ENCODE data around the gene POPDC3.

The POPDC3 gene, protein sequence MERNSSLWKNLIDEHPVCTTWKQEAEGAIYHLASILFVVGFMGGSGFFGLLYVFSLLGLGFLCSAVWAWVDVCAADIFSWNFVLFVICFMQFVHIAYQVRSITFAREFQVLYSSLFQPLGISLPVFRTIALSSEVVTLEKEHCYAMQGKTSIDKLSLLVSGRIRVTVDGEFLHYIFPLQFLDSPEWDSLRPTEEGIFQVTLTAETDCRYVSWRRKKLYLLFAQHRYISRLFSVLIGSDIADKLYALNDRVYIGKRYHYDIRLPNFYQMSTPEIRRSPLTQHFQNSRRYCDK

DNA sequence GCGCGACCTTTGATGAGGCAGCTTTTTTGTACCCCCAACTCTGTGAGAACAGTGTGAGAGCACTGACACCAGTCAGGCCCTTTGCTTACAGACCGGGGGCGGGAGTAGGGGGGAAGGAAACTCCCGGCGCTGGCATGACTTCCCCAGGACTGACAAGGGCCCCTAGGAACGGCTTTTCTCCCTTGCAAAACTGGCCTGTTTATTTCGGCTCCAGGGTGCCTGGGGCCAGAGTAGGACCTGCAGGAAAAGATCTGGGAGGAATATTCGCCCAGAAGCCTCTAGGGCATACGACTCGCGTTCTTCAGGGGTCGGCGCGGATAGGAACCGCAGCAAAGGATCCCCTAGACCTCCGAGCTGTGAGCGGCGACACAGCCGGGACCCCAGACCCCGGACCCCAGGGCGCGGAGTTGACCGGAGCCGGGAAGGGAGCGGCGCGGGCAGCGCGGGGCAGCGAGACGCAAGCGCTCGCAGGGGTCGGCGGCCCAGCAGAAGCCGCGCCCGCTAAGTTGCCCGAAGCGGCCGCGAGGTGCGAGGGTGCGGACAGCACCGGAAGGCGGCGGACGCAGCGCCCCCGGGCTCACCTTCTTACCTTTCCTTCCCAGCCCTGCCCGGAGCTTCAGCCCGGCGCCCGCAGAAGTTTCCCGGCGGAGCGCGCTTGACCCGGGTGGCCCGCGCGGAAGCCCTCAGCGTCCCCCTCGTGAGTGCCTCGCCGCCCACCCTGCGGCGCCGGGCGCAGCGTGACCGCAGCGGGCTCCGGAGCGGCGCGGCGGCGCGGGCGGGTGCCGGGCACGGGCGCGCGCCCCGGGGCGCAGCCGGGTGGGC is at the start of gene POPDC3:
TSS of gene POPDC3 (minus strand) at position 771 of the 822 bp plus-strand sequence. CDS start 18,105 bp downstream, outside the sequence.
- ATAC-seq (ENCODE audit: insufficient read depth, low read depth) (no peak), DNase-seq (no peak)
- Histone ChIP-seq H3K79me2 (ENCODE audit: insufficient read depth, low read length) (no peaks in the 10 kb centered on the region), H4K20me1 (ENCODE audit: insufficient read depth, low read length) (no peaks in the 10 kb centered on the region), H2AFZ (ENCODE audit: low read depth, low read length) (no peak within 1 kb of the TSS), H3K27me3 (ENCODE audit: insufficient read depth, low read length, poor library complexity) (no peaks in the 10 kb centered on the region), H3K9me3 (ENCODE audit: insufficient read depth, low read length, severe bottlenecking) (no peaks in the 10 kb centered on the region), H3K4me3 (ENCODE audit: low read depth in 1 of 2, low read length in 2 of 2) (no peak within 1 kb of the TSS), H3K9ac (ENCODE audit: low read depth, low read length) (no peak within 1 kb of the TSS), H3K4me1 (ENCODE audit: insufficient read depth, low read length) (no peaks in the 10 kb centered on the region), H3K4me2 (ENCODE audit: insufficient read depth, low read length) (no peak within 1 kb of the TSS), H3K27ac (ENCODE audit: low read length) (no peak within 1 kb of the TSS), H3K36me3 (ENCODE audit: insufficient read depth, low read length) (no peaks in the 10 kb centered on the region)
- TF ChIP-seq EZH2 (IDR thresholded peaks at IDR 0.05; ENCODE audit: borderline replicate concordance, low read depth, low read length, severe bottlenecking), result no peak
- TF ChIP-seq, protein P1, sequence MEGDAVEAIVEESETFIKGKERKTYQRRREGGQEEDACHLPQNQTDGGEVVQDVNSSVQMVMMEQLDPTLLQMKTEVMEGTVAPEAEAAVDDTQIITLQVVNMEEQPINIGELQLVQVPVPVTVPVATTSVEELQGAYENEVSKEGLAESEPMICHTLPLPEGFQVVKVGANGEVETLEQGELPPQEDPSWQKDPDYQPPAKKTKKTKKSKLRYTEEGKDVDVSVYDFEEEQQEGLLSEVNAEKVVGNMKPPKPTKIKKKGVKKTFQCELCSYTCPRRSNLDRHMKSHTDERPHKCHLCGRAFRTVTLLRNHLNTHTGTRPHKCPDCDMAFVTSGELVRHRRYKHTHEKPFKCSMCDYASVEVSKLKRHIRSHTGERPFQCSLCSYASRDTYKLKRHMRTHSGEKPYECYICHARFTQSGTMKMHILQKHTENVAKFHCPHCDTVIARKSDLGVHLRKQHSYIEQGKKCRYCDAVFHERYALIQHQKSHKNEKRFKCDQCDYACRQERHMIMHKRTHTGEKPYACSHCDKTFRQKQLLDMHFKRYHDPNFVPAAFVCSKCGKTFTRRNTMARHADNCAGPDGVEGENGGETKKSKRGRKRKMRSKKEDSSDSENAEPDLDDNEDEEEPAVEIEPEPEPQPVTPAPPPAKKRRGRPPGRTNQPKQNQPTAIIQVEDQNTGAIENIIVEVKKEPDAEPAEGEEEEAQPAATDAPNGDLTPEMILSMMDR (IDR thresholded peaks at IDR 0.05; ENCODE audit: borderline replicate concordance, extremely low read depth, low read length, poor library complexity, severe bottlenecking), result no peak

DNA sequence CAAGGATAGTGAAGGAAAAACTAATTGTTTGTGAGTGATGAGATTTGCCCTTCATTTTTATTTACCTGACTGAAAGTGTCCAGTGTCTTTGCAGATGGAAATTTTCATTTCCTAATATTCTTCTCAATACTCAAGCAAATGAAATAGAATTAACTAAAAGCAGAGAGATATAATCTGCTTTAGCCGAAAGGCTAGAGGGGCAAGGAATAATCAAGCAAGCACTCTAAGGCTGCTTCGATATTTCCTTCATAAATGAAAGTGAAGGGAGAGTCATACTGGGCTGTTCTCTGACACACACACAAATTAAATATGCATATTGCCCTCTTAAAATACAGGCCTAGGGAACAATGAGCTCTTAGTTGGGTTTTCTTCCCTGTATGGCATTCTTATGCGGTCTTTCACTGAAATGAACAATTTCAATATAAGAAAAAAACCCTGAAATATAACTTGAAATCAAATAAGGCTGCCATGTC is 47.5 kb upstream of the POPDC3 start:
- Histone ChIP-seq H4K20me1 (ENCODE audit: insufficient read depth, low read length) (no peaks in the 10 kb centered on the region), H3K36me3 (ENCODE audit: insufficient read depth, low read length) (no peaks in the 10 kb centered on the region), H3K4me1 (ENCODE audit: insufficient read depth, low read length) (no peaks in the 10 kb centered on the region), H3K4me3 (ENCODE audit: low read depth in 1 of 2, low read length in 2 of 2) (no peak overlapping the region), H3K79me2 (ENCODE audit: insufficient read depth, low read length) (no peaks in the 10 kb centered on the region), H3K27me3 (ENCODE audit: insufficient read depth, low read length, poor library complexity) (no peaks in the 10 kb centered on the region), H3K9ac (ENCODE audit: low read depth, low read length) (no peak overlapping the region), H3K27ac (ENCODE audit: low read length) (no peak overlapping the region), H3K4me2 (ENCODE audit: insufficient read depth, low read length) (no peak overlapping the region), H2AFZ (ENCODE audit: low read depth, low read length) (no peak overlapping the region), H3K9me3 (ENCODE audit: insufficient read depth, low read length, severe bottlenecking) (no peaks in the 10 kb centered on the region)
- ATAC-seq (ENCODE audit: insufficient read depth, low read depth) (no peak), DNase-seq (no peak)
- no peak for TF ChIP-seq EZH2 (IDR thresholded peaks at IDR 0.05; ENCODE audit: borderline replicate concordance, low read depth, low read length, severe bottlenecking)
- TF ChIP-seq, protein P1 (IDR thresholded peaks at IDR 0.05; ENCODE audit: borderline replicate concordance, extremely low read depth, low read length, poor library complexity, severe bottlenecking), result no peak

DNA sequence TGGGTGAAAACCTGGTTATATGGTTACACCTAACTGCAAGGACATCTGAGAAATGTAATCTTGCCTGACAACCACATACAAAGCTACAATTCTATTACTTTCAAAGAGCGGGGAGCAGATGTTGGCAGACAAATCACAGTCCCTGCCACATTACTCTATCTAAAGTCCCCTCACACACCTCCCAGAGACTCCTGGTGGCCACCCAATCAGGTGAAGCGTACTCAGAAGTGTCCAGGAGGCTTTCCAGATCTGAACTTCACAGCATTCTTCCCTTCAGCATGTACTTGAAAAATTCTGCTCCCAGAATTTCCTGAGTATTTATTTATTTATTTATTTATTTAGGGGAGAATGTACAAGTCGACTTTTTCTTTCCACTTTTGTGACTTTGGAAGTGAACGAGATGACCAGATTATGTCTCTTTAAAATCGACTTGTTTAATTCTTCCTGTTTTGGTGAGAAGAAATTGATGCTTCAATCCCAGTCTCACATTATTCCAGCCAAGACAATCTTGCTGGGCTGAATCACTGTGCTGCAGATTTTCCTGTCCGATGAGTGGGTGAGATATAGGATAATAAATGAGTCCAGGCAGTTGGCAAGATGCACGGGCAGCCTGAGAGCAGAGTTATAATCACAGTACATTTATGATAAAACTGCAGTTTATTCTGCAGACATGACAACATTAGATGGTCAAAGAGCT is 46.9 kb upstream of the POPDC3 start:
- H3K4me3 ChIP-seq (ENCODE audit: low read depth in 1 of 2, low read length in 2 of 2), result no peak overlapping the region
- H3K4me2 ChIP-seq (ENCODE audit: insufficient read depth, low read length), result no peak overlapping the region
- no peaks in the 10 kb centered on the region for H3K4me1 ChIP-seq (ENCODE audit: insufficient read depth, low read length)
- H3K27me3 ChIP-seq (ENCODE audit: insufficient read depth, low read length, poor library complexity), result no peaks in the 10 kb centered on the region
- no peak for DNase-seq
- H3K9ac ChIP-seq (ENCODE audit: low read depth, low read length), result no peak overlapping the region
- no peak overlapping the region for H3K27ac ChIP-seq (ENCODE audit: low read length)
- no peaks in the 10 kb centered on the region for H4K20me1 ChIP-seq (ENCODE audit: insufficient read depth, low read length)
- TF ChIP-seq, protein P1 (IDR thresholded peaks at IDR 0.05; ENCODE audit: borderline replicate concordance, extremely low read depth, low read length, poor library complexity, severe bottlenecking), result no peak
- TF ChIP-seq EZH2 (IDR thresholded peaks at IDR 0.05; ENCODE audit: borderline replicate concordance, low read depth, low read length, severe bottlenecking), result no peak
- H3K9me3 ChIP-seq (ENCODE audit: insufficient read depth, low read length, severe bottlenecking), result no peaks in the 10 kb centered on the region
- ATAC-seq (ENCODE audit: insufficient read depth, low read depth), result no peak
- no peaks in the 10 kb centered on the region for H3K79me2 ChIP-seq (ENCODE audit: insufficient read depth, low read length)
- no peak overlapping the region for H2AFZ ChIP-seq (ENCODE audit: low read depth, low read length)
- H3K36me3 ChIP-seq (ENCODE audit: insufficient read depth, low read length), result no peaks in the 10 kb centered on the region
